WTC11 (cell line): Measurements from ENCODE around the gene HCLS1. TPM values are rescaled to one million over a fixed set of nuclear protein-coding genes. Genes with fewer than 3 reads are reported as not detected.

Source experiments
- ATAC-seq: fragments of 200-7000 bp; cut with Tn5 transposase; 2 replicates; pipeline ENCODE4 v1.10.0; 2021; ENCODE audit warnings: mild to moderate bottlenecking, moderate library complexity
- CTCF ChIA-PET: fragments of 300-600 bp; sonication (Branson Sonifier 250); formaldehyde crosslinking; loops from one replicate; lab custom pipeline; 2021; ENCODE audit warnings: antibody characterized with exemption; lab: Charles Lee
- POLR2A ChIA-PET: fragments of 350-600 bp; sonication (Branson Sonifier 250); formaldehyde crosslinking; loops from one replicate; lab custom pipeline; 2021; ENCODE audit warnings: antibody characterized with exemption; lab: Charles Lee
- DNase-seq: peaks from one replicate; pipeline ENCODE4 v3.0.0; 2021; ENCODE audit warnings: low spot score
- H3K27ac Mint-ChIP-seq: 2 replicates; pipeline ENCODE4 v1.8.0; 2021; ENCODE audit warnings: mixed read lengths
- H3K27me3 Mint-ChIP-seq: 2 replicates; pipeline ENCODE4 v1.8.0; 2021; ENCODE audit warnings: low read depth, mild to moderate bottlenecking, moderate library complexity, mixed read lengths
- H3K36me3 Mint-ChIP-seq: 2 replicates; pipeline ENCODE4 v1.8.0; 2021; ENCODE audit warnings: mixed read lengths
- H3K4me1 Mint-ChIP-seq: 2 replicates; pipeline ENCODE4 v1.8.0; 2022; ENCODE audit warnings: mixed read lengths
- H3K4me3 Mint-ChIP-seq: 2 replicates; pipeline ENCODE4 v1.8.0; 2021; ENCODE audit warnings: mild to moderate bottlenecking, moderate library complexity, mixed read lengths
- H3K9me3 Mint-ChIP-seq: 2 replicates; pipeline ENCODE4 v1.8.0; 2021; ENCODE audit warnings: mixed read lengths
- CREM ChIP-seq: sonication (generic); formaldehyde crosslinking; IDR thresholded peaks from 2 replicates; pipeline ENCODE4 v1.8.1; 2022; ENCODE audit warnings: mild to moderate bottlenecking, missing genetic modification reagents, moderate library complexity
- E2F1 ChIP-seq: sonication (generic); formaldehyde crosslinking; IDR thresholded peaks from 2 replicates; pipeline ENCODE4 v1.8.0; 2022; ENCODE audit warnings: mild to moderate bottlenecking, missing genetic modification reagents
- E2F5 ChIP-seq: sonication (generic); formaldehyde crosslinking; IDR thresholded peaks from 2 replicates; pipeline ENCODE4 v1.8.1; 2022; ENCODE audit warnings: mild to moderate bottlenecking, moderate library complexity, missing genetic modification reagents
- ELF4 ChIP-seq: sonication (generic); formaldehyde crosslinking; IDR thresholded peaks from 2 replicates; pipeline ENCODE4 v1.8.1; 2022; ENCODE audit warnings: low read depth, mild to moderate bottlenecking, moderate library complexity, missing genetic modification reagents
- ESRRA ChIP-seq: sonication (generic); formaldehyde crosslinking; IDR thresholded peaks from 2 replicates; pipeline ENCODE4 v1.8.1; 2022; ENCODE audit warnings: mild to moderate bottlenecking, missing genetic modification reagents, borderline replicate concordance
- IRF2 ChIP-seq: sonication (generic); formaldehyde crosslinking; IDR thresholded peaks from 2 replicates; pipeline ENCODE4 v1.8.0; 2022; ENCODE audit warnings: low read depth, missing genetic modification reagents, borderline replicate concordance
- NFE2L1 ChIP-seq: sonication (generic); formaldehyde crosslinking; IDR thresholded peaks from 2 replicates; pipeline ENCODE4 v1.8.1; 2023; ENCODE audit warnings: missing genetic modification reagents
- NR1H2 ChIP-seq: sonication (generic); formaldehyde crosslinking; IDR thresholded peaks from 2 replicates; pipeline ENCODE4 v1.9.0; 2021; ENCODE audit warnings: mild to moderate bottlenecking, moderate library complexity, missing genetic modification reagents
- OVOL2 ChIP-seq: fragments of 250-450 bp; sonication (Bioruptor Pico); IDR thresholded peaks from 2 replicates; pipeline ENCODE4 v1.9.0; 2021; ENCODE audit warnings: mild to moderate bottlenecking, borderline replicate concordance
- ZNF121 ChIP-seq: sonication (generic); formaldehyde crosslinking; IDR thresholded peaks from 2 replicates; pipeline ENCODE4 v1.8.0; 2023; ENCODE audit warnings: missing genetic modification reagents
- ZNF281 ChIP-seq: sonication (generic); formaldehyde crosslinking; IDR thresholded peaks from 2 replicates; pipeline ENCODE4 v1.8.0; 2023; ENCODE audit warnings: mild to moderate bottlenecking, missing genetic modification reagents
- ZNF396 ChIP-seq: fragments of 250-450 bp; sonication (Bioruptor Pico); IDR thresholded peaks from 2 replicates; pipeline ENCODE4 v1.8.0; 2021; ENCODE audit warnings: mild to moderate bottlenecking, moderate library complexity, borderline replicate concordance
- ZNF416 ChIP-seq: fragments of 250-450 bp; sonication (Bioruptor Pico); IDR thresholded peaks from 2 replicates; pipeline ENCODE4 v1.9.0; 2021; ENCODE audit warnings: mild to moderate bottlenecking, inconsistent platforms
- total RNA-seq: library from RNA; stranded (reverse); gene quantifications from 3 replicates; pipeline ENCODE4 v1.2.3, GENCODE V29; 2021
- TF ChIP-seq, protein P1 (sequence below): sonication (generic); formaldehyde crosslinking; IDR thresholded peaks from 2 replicates; pipeline ENCODE4 v1.8.0; 2022; ENCODE audit warnings: mild to moderate bottlenecking, missing genetic modification reagents
- TF ChIP-seq, protein P2 (sequence below): fragments of 200-600 bp; IDR thresholded peaks from 2 replicates; pipeline ENCODE4 v1.8.0; 2022; ENCODE audit warnings: antibody characterized with exemption
- TF ChIP-seq, protein P3 (sequence below): sonication (generic); formaldehyde crosslinking; IDR thresholded peaks from 2 replicates; pipeline ENCODE4 v1.8.0; 2022; ENCODE audit warnings: mild to moderate bottlenecking, missing genetic modification reagents
- TF ChIP-seq, protein P4 (sequence below): sonication (generic); formaldehyde crosslinking; conservative IDR thresholded peaks from 2 replicates; pipeline ENCODE4 v1.8.1; 2023; ENCODE audit warnings: mild to moderate bottlenecking, low read depth, missing genetic modification reagents, moderate library complexity
- TF ChIP-seq, protein P5 (sequence below): sonication (generic); formaldehyde crosslinking; IDR thresholded peaks from 2 replicates; pipeline ENCODE4 v1.8.1; 2023; ENCODE audit warnings: mild to moderate bottlenecking, missing genetic modification reagents, moderate library complexity
- TF ChIP-seq, protein P6 (sequence below): sonication (generic); formaldehyde crosslinking; IDR thresholded peaks from 2 replicates; pipeline ENCODE4 v1.8.0; 2023; ENCODE audit warnings: missing genetic modification reagents

The HCLS1 gene
- total RNA-seq, 1 experiment from 2014 or later, result 2.6 TPM

- ChIA-PET POLR2A (no interaction called here), CTCF (no interaction called here)
- Mint-ChIP-seq H3K36me3 (no peaks in the 10 kb centered on the region), H3K4me3 (no peak overlapping the region), H3K9me3 (peaks cover 4% of the 10 kb centered on the region; the same call in 1 of the 2 replicates), H3K27me3 (peaks cover 4% of the 10 kb centered on the region; the same call in 1 of the 2 replicates), H3K27ac (no peak overlapping the region; the same call in none of the 2 replicates), H3K4me1 (peaks cover 26% of the 10 kb centered on the region)
- no peak for ATAC-seq
- DNase-seq, result no peak
- TF ChIP-seq ZNF121 (CRISPR knock-in tag), result peak; percentile 78
- TF ChIP-seq NFE2L1, result no peak
Observed at GRCh38 chr3:121637922-121638321, 22.8 kb downstream of the HCLS1 start.

DNA sequence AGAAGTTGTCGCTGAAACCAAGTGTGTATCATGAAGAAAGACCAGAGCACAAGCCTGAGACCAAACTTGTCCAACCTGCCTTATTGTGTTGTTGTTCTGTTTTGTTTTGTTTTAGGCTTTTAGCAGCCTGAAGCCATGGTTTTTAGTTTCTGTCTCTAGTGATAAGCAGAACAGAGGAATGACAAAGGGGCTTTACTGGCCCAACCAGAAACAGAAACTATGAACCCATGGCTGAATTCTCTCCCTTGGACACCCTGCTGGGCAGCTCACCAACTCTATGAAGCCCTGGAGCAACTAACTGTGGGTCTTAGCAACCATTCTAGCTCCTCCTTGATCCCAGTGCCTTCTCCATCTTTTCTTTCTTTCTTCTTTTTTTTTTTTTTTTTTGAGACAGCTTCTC, 30.3 kb downstream of the HCLS1 start:
- H3K9me3 Mint-ChIP-seq, result peaks cover 4% of the 10 kb centered on the region; the same call in 1 of the 2 replicates
- DNase-seq (no peak), ATAC-seq (no peak)
- H3K36me3 Mint-ChIP-seq, result no peaks in the 10 kb centered on the region
- no peak for TF ChIP-seq OVOL2 (CRISPR knock-in tag)
- TF ChIP-seq, protein P1, sequence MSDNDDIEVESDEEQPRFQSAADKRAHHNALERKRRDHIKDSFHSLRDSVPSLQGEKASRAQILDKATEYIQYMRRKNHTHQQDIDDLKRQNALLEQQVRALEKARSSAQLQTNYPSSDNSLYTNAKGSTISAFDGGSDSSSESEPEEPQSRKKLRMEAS (CRISPR knock-in tag), result no peak
- TF ChIP-seq IRF2 (CRISPR knock-in tag), result no peak
- TF ChIP-seq, protein P2, sequence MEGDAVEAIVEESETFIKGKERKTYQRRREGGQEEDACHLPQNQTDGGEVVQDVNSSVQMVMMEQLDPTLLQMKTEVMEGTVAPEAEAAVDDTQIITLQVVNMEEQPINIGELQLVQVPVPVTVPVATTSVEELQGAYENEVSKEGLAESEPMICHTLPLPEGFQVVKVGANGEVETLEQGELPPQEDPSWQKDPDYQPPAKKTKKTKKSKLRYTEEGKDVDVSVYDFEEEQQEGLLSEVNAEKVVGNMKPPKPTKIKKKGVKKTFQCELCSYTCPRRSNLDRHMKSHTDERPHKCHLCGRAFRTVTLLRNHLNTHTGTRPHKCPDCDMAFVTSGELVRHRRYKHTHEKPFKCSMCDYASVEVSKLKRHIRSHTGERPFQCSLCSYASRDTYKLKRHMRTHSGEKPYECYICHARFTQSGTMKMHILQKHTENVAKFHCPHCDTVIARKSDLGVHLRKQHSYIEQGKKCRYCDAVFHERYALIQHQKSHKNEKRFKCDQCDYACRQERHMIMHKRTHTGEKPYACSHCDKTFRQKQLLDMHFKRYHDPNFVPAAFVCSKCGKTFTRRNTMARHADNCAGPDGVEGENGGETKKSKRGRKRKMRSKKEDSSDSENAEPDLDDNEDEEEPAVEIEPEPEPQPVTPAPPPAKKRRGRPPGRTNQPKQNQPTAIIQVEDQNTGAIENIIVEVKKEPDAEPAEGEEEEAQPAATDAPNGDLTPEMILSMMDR, result no peak
- TF ChIP-seq CREM (CRISPR knock-in tag), result no peak
- TF ChIP-seq ZNF396 (CRISPR knock-in tag), result no peak
- TF ChIP-seq ZNF416 (CRISPR knock-in tag), result no peak
- no peak for TF ChIP-seq E2F5 (CRISPR knock-in tag)
- TF ChIP-seq, protein P3, sequence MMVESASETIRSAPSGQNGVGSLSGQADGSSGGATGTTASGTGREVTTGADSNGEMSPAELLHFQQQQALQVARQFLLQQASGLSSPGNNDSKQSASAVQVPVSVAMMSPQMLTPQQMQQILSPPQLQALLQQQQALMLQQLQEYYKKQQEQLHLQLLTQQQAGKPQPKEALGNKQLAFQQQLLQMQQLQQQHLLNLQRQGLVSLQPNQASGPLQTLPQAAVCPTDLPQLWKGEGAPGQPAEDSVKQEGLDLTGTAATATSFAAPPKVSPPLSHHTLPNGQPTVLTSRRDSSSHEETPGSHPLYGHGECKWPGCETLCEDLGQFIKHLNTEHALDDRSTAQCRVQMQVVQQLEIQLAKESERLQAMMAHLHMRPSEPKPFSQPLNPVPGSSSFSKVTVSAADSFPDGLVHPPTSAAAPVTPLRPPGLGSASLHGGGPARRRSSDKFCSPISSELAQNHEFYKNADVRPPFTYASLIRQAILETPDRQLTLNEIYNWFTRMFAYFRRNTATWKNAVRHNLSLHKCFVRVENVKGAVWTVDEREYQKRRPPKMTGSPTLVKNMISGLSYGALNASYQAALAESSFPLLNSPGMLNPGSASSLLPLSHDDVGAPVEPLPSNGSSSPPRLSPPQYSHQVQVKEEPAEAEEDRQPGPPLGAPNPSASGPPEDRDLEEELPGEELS (CRISPR knock-in tag), result no peak
- no peak for TF ChIP-seq E2F1 (CRISPR knock-in tag)
- no peak for TF ChIP-seq NR1H2 (CRISPR knock-in tag)
- TF ChIP-seq, protein P4, sequence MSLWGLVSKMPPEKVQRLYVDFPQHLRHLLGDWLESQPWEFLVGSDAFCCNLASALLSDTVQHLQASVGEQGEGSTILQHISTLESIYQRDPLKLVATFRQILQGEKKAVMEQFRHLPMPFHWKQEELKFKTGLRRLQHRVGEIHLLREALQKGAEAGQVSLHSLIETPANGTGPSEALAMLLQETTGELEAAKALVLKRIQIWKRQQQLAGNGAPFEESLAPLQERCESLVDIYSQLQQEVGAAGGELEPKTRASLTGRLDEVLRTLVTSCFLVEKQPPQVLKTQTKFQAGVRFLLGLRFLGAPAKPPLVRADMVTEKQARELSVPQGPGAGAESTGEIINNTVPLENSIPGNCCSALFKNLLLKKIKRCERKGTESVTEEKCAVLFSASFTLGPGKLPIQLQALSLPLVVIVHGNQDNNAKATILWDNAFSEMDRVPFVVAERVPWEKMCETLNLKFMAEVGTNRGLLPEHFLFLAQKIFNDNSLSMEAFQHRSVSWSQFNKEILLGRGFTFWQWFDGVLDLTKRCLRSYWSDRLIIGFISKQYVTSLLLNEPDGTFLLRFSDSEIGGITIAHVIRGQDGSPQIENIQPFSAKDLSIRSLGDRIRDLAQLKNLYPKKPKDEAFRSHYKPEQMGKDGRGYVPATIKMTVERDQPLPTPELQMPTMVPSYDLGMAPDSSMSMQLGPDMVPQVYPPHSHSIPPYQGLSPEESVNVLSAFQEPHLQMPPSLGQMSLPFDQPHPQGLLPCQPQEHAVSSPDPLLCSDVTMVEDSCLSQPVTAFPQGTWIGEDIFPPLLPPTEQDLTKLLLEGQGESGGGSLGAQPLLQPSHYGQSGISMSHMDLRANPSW (CRISPR knock-in tag), result no peak
- TF ChIP-seq ZNF281 (CRISPR knock-in tag), result no peak
- TF ChIP-seq, protein P5, sequence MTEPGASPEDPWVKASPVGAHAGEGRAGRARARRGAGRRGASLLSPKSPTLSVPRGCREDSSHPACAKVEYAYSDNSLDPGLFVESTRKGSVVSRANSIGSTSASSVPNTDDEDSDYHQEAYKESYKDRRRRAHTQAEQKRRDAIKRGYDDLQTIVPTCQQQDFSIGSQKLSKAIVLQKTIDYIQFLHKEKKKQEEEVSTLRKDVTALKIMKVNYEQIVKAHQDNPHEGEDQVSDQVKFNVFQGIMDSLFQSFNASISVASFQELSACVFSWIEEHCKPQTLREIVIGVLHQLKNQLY (CRISPR knock-in tag), result no peak
- TF ChIP-seq ESRRA (CRISPR knock-in tag), result no peak
- TF ChIP-seq, protein P6, sequence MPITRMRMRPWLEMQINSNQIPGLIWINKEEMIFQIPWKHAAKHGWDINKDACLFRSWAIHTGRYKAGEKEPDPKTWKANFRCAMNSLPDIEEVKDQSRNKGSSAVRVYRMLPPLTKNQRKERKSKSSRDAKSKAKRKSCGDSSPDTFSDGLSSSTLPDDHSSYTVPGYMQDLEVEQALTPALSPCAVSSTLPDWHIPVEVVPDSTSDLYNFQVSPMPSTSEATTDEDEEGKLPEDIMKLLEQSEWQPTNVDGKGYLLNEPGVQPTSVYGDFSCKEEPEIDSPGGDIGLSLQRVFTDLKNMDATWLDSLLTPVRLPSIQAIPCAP, result no peak
- no peak for TF ChIP-seq ELF4
- TF ChIP-seq NFE2L1, result no peak
- H3K4me3 Mint-ChIP-seq, result no peak overlapping the region
- ChIA-PET POLR2A (interaction anchor here (0.7 kb wide), 2 partner anchors 13 to 107 kb away, joined by 4 to 6 read pairs; no protein-coding TSS in a partner anchor), CTCF (interaction anchor here (0.7 kb wide), 1 partner anchor 8 kb away, joined by 3 read pairs; no protein-coding TSS in a partner anchor)
- no peak overlapping the region for H3K27ac Mint-ChIP-seq
- peaks cover 20% of the 10 kb centered on the region for H3K4me1 Mint-ChIP-seq
- H3K27me3 Mint-ChIP-seq, result no peaks in the 10 kb centered on the region
